ENCODE data around the gene TAF6L. TPM values are rescaled to one million over a fixed set of nuclear protein-coding genes. Genes with fewer than 3 reads are reported as not detected.

Gene TAF6L
- total RNA-seq, 2 donors from 2014 or later, result 37.4 to 41.7 TPM

DNA sequence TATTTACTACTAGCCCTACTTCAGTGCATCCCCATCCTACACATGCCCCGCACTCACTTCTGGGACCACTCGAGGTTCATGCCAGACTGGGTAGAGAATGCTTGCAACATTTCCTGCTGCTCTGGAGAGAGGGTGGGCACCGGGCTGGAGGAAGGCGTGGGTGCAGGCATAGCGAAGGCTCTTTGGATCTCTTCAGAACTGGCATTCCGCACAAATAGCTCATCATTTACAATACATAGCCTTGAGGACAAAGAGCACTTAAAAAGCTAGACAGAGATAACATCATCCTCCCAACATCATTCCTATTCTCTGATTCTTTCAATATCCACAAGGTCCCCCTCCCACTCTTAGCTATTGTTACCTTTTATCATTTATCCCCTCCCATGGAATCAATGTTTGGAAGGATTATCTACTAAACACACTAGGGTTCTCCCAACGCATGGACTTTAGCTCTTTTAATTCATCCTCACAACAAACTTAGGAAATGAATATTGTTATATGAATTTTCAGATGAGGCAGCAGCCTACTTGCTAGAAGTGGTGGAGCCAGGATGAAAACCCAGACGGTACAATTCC, 23.1 kb downstream of the TAF6L start:
- DNase-seq, result no peak
- Histone ChIP-seq H3K27ac (ENCODE audit: low read depth, low read length) (no peak overlapping the region), H3K27me3 (ENCODE audit: control insufficient read depth, insufficient read depth, low read length, poor library complexity, severe bottlenecking) (no peaks in the 10 kb centered on the region), H3K9me3 (ENCODE audit: control insufficient read depth, low read length) (no peaks in the 10 kb centered on the region), H3K9ac (ENCODE audit: extremely low read depth, low read length, poor library complexity, severe bottlenecking) (no peak overlapping the region), H3K4me3 (ENCODE audit: low read length) (no peak overlapping the region), H3K4me1 (ENCODE audit: control insufficient read depth, insufficient read depth, low read length) (no peaks in the 10 kb centered on the region), H3K36me3 (ENCODE audit: control insufficient read depth, insufficient read depth, low read length) (peaks cover 82% of the 10 kb centered on the region)
- no peak overlapping the region for H3K27ac Mint-ChIP-seq
- no peaks in the 10 kb centered on the region for H3K9me3 Mint-ChIP-seq
- WGBS, 2 experiments (ENCODE audit: insufficient coverage in 1 of 2, insufficient read length in 1 of 2), result 92 to 94% methylated on average over 6 to 7 of the region's 8 CpGs
- H3K36me3 Mint-ChIP-seq (ENCODE audit: low read depth), result peaks cover 68% of the 10 kb centered on the region
- TF ChIP-seq, protein P1, sequence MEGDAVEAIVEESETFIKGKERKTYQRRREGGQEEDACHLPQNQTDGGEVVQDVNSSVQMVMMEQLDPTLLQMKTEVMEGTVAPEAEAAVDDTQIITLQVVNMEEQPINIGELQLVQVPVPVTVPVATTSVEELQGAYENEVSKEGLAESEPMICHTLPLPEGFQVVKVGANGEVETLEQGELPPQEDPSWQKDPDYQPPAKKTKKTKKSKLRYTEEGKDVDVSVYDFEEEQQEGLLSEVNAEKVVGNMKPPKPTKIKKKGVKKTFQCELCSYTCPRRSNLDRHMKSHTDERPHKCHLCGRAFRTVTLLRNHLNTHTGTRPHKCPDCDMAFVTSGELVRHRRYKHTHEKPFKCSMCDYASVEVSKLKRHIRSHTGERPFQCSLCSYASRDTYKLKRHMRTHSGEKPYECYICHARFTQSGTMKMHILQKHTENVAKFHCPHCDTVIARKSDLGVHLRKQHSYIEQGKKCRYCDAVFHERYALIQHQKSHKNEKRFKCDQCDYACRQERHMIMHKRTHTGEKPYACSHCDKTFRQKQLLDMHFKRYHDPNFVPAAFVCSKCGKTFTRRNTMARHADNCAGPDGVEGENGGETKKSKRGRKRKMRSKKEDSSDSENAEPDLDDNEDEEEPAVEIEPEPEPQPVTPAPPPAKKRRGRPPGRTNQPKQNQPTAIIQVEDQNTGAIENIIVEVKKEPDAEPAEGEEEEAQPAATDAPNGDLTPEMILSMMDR (conservative IDR thresholded peaks at IDR 0.05), result no peak
- no peak overlapping the region for H3K4me3 Mint-ChIP-seq
- peaks cover 15% of the 10 kb centered on the region for H3K4me1 Mint-ChIP-seq
- H3K27me3 Mint-ChIP-seq (ENCODE audit: insufficient read depth), result no peaks in the 10 kb centered on the region

GRCh38 chr11:62796281-62796680, 25.1 kb downstream of the TAF6L start:
- Histone ChIP-seq H3K27ac (ENCODE audit: low read depth, low read length) (no peak overlapping the region), H3K9me3 (ENCODE audit: control insufficient read depth, low read length) (no peaks in the 10 kb centered on the region), H3K27me3 (ENCODE audit: control insufficient read depth, insufficient read depth, low read length, poor library complexity, severe bottlenecking) (no peaks in the 10 kb centered on the region), H3K4me3 (ENCODE audit: low read length) (no peak overlapping the region), H3K36me3 (ENCODE audit: control insufficient read depth, insufficient read depth, low read length) (peaks cover 87% of the 10 kb centered on the region), H3K9ac (ENCODE audit: extremely low read depth, low read length, poor library complexity, severe bottlenecking) (no peak overlapping the region), H3K4me1 (ENCODE audit: control insufficient read depth, insufficient read depth, low read length) (no peaks in the 10 kb centered on the region)
- H3K27ac Mint-ChIP-seq, result peak overlapping the region; percentile 24
- TF ChIP-seq, protein P1 (conservative IDR thresholded peaks at IDR 0.05), result no peak
- H3K27me3 Mint-ChIP-seq (ENCODE audit: insufficient read depth), result no peaks in the 10 kb centered on the region
- WGBS, 2 experiments (ENCODE audit: insufficient coverage in 1 of 2, insufficient read length in 1 of 2), result 92 to 95% methylated on average over 4 to 7 of the region's 7 CpGs
- H3K4me3 Mint-ChIP-seq, result no peak overlapping the region
- DNase-seq, result no peak
- H3K4me1 Mint-ChIP-seq, result peaks cover 6% of the 10 kb centered on the region
- no peaks in the 10 kb centered on the region for H3K9me3 Mint-ChIP-seq
- H3K36me3 Mint-ChIP-seq (ENCODE audit: low read depth), result peaks cover 66% of the 10 kb centered on the region

- no peak overlapping the region for H3K27ac Mint-ChIP-seq
- H3K4me1 Mint-ChIP-seq, result peaks cover 7% of the 10 kb centered on the region
- H3K4me3 ChIP-seq (ENCODE audit: low read length), result no peak overlapping the region
- H3K27me3 ChIP-seq (ENCODE audit: control insufficient read depth, insufficient read depth, low read length, poor library complexity, severe bottlenecking), result no peaks in the 10 kb centered on the region
- no peak for DNase-seq
- H3K9me3 Mint-ChIP-seq, result no peaks in the 10 kb centered on the region
- peaks cover 72% of the 10 kb centered on the region for H3K36me3 Mint-ChIP-seq (ENCODE audit: low read depth)
- H3K4me3 Mint-ChIP-seq, result no peak overlapping the region
- H3K27me3 Mint-ChIP-seq (ENCODE audit: insufficient read depth), result no peaks in the 10 kb centered on the region
- H3K9ac ChIP-seq (ENCODE audit: extremely low read depth, low read length, poor library complexity, severe bottlenecking), result no peak overlapping the region
- no peak overlapping the region for H3K27ac ChIP-seq (ENCODE audit: low read depth, low read length)
- peaks cover 90% of the 10 kb centered on the region for H3K36me3 ChIP-seq (ENCODE audit: control insufficient read depth, insufficient read depth, low read length)
- WGBS, 2 experiments (ENCODE audit: insufficient coverage in 1 of 2, insufficient read length in 1 of 2), result 97 to 100% methylated on average over 1 to 10 of the region's 10 CpGs
- TF ChIP-seq, protein P1 (conservative IDR thresholded peaks at IDR 0.05), result no peak
- no peaks in the 10 kb centered on the region for H3K9me3 ChIP-seq (ENCODE audit: control insufficient read depth, low read length)
- no peaks in the 10 kb centered on the region for H3K4me1 ChIP-seq (ENCODE audit: control insufficient read depth, insufficient read depth, low read length)
These were observed 28.3 kb downstream of the TAF6L start for GRCh38 chr11:62799486-62799885.

All from endodermal cell (in vitro differentiated cells).